GM12878 (cell line): ENCODE measurements around the gene LDLR. TPM values are rescaled to one million over a fixed set of nuclear protein-coding genes. Genes with fewer than 3 reads are reported as not detected.
A peak's percentile ranks its signal among the peaks of the same experiment; 100 is the strongest.

Source experiments
- ATF7 ChIP-seq: fragments of 450-650 bp; IDR thresholded peaks from 2 replicates; pipeline ENCODE4 v1.6.1; 2016; ENCODE audit warnings: low read depth, mild to moderate bottlenecking
- BACH1 ChIP-seq: fragments of 450-650 bp; IDR thresholded peaks from 2 replicates; pipeline ENCODE4 v1.6.1; 2017; ENCODE audit warnings: mild to moderate bottlenecking, borderline replicate concordance
- DPF2 ChIP-seq: fragments of 450-650 bp; IDR thresholded peaks from 2 replicates; pipeline ENCODE4 v1.6.1; 2017; ENCODE audit warnings: mild to moderate bottlenecking
- EGR1 ChIP-seq, 2 experiments: IDR thresholded peaks; 1 replicate in 1 of 2; 2 replicates in 1 of 2; pipeline ENCODE4 v1.6.1; 2011 to 2012; ENCODE audit warnings: low read depth in 2 of 2, low read length in 2 of 2, borderline replicate concordance in 1 of 2, mild to moderate bottlenecking in 1 of 2, moderate library complexity in 1 of 2
- HDAC6 ChIP-seq: fragments of 200-600 bp; sonication (generic); IDR thresholded peaks from one replicate; pipeline ENCODE4 v1.8.0; 2017; ENCODE audit warnings: antibody characterized with exemption; ENCODE audit not compliant: unreplicated experiment
- JUND ChIP-seq: IDR thresholded peaks from 2 replicates; pipeline ENCODE4 v1.6.1; 2012; ENCODE audit warnings: low read depth, mild to moderate bottlenecking, low read length, improper control_type of control experiment, moderate library complexity
- MAX ChIP-seq: IDR thresholded peaks from 2 replicates; pipeline ENCODE4 v1.6.1; 2012; ENCODE audit warnings: low read depth, low read length, improper control_type of control experiment
- MTA2 ChIP-seq: fragments of 450-650 bp; IDR thresholded peaks from 2 replicates; pipeline ENCODE4 v1.6.1; 2016; ENCODE audit warnings: low read depth, mild to moderate bottlenecking, moderate library complexity
- MXI1 ChIP-seq: fragments of 150-350 bp; IDR thresholded peaks from 2 replicates; pipeline ENCODE4 v1.6.1; 2011; ENCODE audit warnings: low read depth, mild to moderate bottlenecking, inconsistent platforms, low read length, improper control_type of control experiment
- PAX5 ChIP-seq: IDR thresholded peaks from 2 replicates; pipeline ENCODE4 v1.6.1; 2011; ENCODE audit warnings: low read depth, low read length, borderline replicate concordance
- POLR2AphosphoS5 ChIP-seq: IDR thresholded peaks from 2 replicates; pipeline ENCODE4 v1.6.1; 2011; ENCODE audit warnings: mild to moderate bottlenecking, low read length, inconsistent platforms
- POU2F2 ChIP-seq: IDR thresholded peaks from 3 replicates; pipeline ENCODE4 v1.6.1; 2011; ENCODE audit warnings: low read depth, mild to moderate bottlenecking, low read length, borderline replicate concordance
- RAD51 ChIP-seq: fragments of 450-650 bp; IDR thresholded peaks from 2 replicates; pipeline ENCODE4 v1.6.1; 2016; ENCODE audit warnings: moderate library complexity, mild to moderate bottlenecking, inconsistent platforms
- RELA ChIP-seq: fragments of 450-650 bp; IDR thresholded peaks from 2 replicates; pipeline ENCODE4 v1.8.0; 2014; ENCODE audit warnings: borderline replicate concordance; ENCODE audit not compliant: partially characterized antibody
- SKIL ChIP-seq: fragments of 450-650 bp; IDR thresholded peaks from 2 replicates; pipeline ENCODE4 v1.6.1; 2017; ENCODE audit warnings: mild to moderate bottlenecking, low read depth, inconsistent platforms; ENCODE audit not compliant: poor library complexity, severe bottlenecking
- SREBF1 ChIP-seq: IDR thresholded peaks from 2 replicates; pipeline ENCODE4 v1.6.1; 2012; ENCODE audit warnings: mild to moderate bottlenecking, low read length
- TCF3 ChIP-seq: IDR thresholded peaks from 2 replicates; pipeline ENCODE4 v1.6.1; 2012; ENCODE audit warnings: low read depth, mild to moderate bottlenecking, low read length, borderline replicate concordance; ENCODE audit not compliant: insufficient read depth
- ZBTB4 ChIP-seq: fragments of 450-650 bp; formaldehyde crosslinking; IDR thresholded peaks from 2 replicates; pipeline ENCODE4 v1.4.0; 2022; ENCODE audit warnings: mild to moderate bottlenecking, moderate library complexity
- ZNF207 ChIP-seq: fragments of 450-650 bp; IDR thresholded peaks from 2 replicates; pipeline ENCODE4 v1.6.1; 2014; ENCODE audit warnings: antibody characterized with exemption, mild to moderate bottlenecking, borderline replicate concordance
- ZNF592 ChIP-seq: fragments of 450-650 bp; IDR thresholded peaks from 2 replicates; pipeline ENCODE4 v1.6.1; 2017; ENCODE audit warnings: mild to moderate bottlenecking, moderate library complexity
- polyA plus RNA-seq, 11 experiments: library from polyadenylated mRNA; depleted of rRNA in 4 of 11; unstranded in 6 of 11; stranded (reverse) in 5 of 11; fragments of >200 nt; fragmentation: Nextera tagmentation in 4 of 11; fragmentation: Illumina TruSeq in 1 of 11; extraction: Ambion mirVana in 4 of 11; extraction: Trizol in 1 of 11; gene quantifications; 1 replicate in 1 of 11; 2 replicates in 10 of 11; pipeline versions ENCODE4 v1.2.1 to v1.2.3, GENCODE V29; 2011 to 2016; ENCODE audit warnings: inconsistent platforms in 2 of 11, missing spikeins in 2 of 11, low read depth in 1 of 11
- total RNA-seq, 4 experiments: library from RNA; depleted of rRNA in 3 of 4; stranded (reverse); fragments of >200 nt in 3 of 4; fragmentation: Illumina TruSeq in 1 of 4; extraction: Trizol in 1 of 4; gene quantifications; 2 replicates each; pipeline versions ENCODE4 v1.2.1 to v1.2.3, GENCODE V29; 2013 to 2021

LDLR gene
- total and polyA plus RNA-seq, 10 of the 15 experiments (the other 5 are each of a cell fraction or from before 2014, with no cell fraction given): 11.3 to 59.2 (median 27.3) TPM

- TF ChIP-seq ZNF207: peak; percentile 46; the same call in 1 of the 2 replicates
- no peak for TF ChIP-seq ZNF592
- peak; percentile 87 for TF ChIP-seq BACH1
- TF ChIP-seq RELA: peak; percentile 54
- no peak for TF ChIP-seq MTA2
- no peak for TF ChIP-seq MAX
- peak in 1 of 2 experiments; percentile 24; a peak in 1 of 3 replicates for TF ChIP-seq EGR1 (IDR thresholded peaks at IDR 0.05; ENCODE audit: borderline replicate concordance in 1 of 2, low read depth in 2 of 2, low read length in 2 of 2)
- no peak for TF ChIP-seq ZBTB4 (CRISPR knock-in tag)
- TF ChIP-seq MXI1: peak; percentile 35
- TF ChIP-seq POLR2AphosphoS5: peak; percentile 87; the same call in 1 of the 2 replicates
- no peak for TF ChIP-seq ATF7
- no peak for TF ChIP-seq RAD51
- TF ChIP-seq PAX5: 0 out of 2 replicates have a peak, but pooled peaks have one; percentile 12
- peak; percentile 21; the same call in 1 of the 2 replicates for TF ChIP-seq JUND
- TF ChIP-seq DPF2: peak; percentile 57
- TF ChIP-seq TCF3: 0 out of 2 replicates have a peak, but pooled peaks have one; percentile 27
- no peak for TF ChIP-seq SKIL
- TF ChIP-seq HDAC6: no peak
- peak; percentile 77; the same call in 1 of the 2 replicates for TF ChIP-seq SREBF1
- TF ChIP-seq POU2F2: peak; percentile 34; the same call in 1 of the 3 replicates
Measured at GRCh38 chr19:11090264-11090996, 1.2 kb downstream of the LDLR start (continued).
